ENCODE data around the gene AP1M2. TPM values are rescaled to one million over a fixed set of nuclear protein-coding genes. Genes with fewer than 3 reads are reported as not detected.
A peak's percentile ranks its signal among the peaks of the same experiment; 100 is the strongest.

Gene AP1M2
- total RNA-seq, 2 donors from 2014 or later, result 28.1 to 85.8 TPM

DNA sequence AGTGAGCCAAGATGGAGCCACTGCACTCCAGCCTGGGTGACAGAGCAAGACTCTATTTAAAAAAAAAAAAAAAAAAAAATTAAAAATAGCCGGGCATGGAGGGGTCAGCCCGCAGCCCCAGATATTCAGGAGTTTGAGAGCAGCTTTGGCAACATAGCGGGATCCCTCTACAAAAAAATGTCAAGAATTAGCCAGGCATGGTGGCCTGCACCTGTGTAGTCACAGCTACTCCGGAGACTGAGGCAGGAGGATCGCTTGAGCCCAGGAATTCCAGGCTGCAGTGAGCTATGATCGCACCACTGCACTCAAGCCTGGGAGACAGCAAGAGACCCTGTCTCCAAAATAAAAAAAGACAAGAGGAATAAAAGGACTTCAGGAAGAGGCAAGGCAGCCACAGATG is 716 bp downstream of the AP1M2 start:
- H3K27me3 ChIP-seq (replicated peaks; ENCODE audit: insufficient read depth), result no peaks in the 10 kb centered on the region
- H3K9me3 ChIP-seq, result no peaks in the 10 kb centered on the region
- H3K4me1 ChIP-seq (replicated peaks), result no peaks in the 10 kb centered on the region
- 50% methylated on average over 6 of the region's 6 CpGs for WGBS
- intact Hi-C loops (cut with DNase I), result no loop called here
- peak overlapping the region; percentile 34 to 55 for H3K27ac ChIP-seq
- no peak for DNase-seq (ENCODE audit: low spot score)
- TF ChIP-seq POLR2AphosphoS5 (IDR thresholded peaks at IDR 0.05) (no peak), POLR2A (IDR thresholded peaks at IDR 0.05) (no peak)
- TF ChIP-seq, protein P1, sequence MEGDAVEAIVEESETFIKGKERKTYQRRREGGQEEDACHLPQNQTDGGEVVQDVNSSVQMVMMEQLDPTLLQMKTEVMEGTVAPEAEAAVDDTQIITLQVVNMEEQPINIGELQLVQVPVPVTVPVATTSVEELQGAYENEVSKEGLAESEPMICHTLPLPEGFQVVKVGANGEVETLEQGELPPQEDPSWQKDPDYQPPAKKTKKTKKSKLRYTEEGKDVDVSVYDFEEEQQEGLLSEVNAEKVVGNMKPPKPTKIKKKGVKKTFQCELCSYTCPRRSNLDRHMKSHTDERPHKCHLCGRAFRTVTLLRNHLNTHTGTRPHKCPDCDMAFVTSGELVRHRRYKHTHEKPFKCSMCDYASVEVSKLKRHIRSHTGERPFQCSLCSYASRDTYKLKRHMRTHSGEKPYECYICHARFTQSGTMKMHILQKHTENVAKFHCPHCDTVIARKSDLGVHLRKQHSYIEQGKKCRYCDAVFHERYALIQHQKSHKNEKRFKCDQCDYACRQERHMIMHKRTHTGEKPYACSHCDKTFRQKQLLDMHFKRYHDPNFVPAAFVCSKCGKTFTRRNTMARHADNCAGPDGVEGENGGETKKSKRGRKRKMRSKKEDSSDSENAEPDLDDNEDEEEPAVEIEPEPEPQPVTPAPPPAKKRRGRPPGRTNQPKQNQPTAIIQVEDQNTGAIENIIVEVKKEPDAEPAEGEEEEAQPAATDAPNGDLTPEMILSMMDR (IDR thresholded peaks at IDR 0.05), result no peak
- H3K36me3 ChIP-seq, result no peaks in the 10 kb centered on the region
- peak overlapping the region; percentile 40 to 47 for H3K4me3 ChIP-seq

DNA sequence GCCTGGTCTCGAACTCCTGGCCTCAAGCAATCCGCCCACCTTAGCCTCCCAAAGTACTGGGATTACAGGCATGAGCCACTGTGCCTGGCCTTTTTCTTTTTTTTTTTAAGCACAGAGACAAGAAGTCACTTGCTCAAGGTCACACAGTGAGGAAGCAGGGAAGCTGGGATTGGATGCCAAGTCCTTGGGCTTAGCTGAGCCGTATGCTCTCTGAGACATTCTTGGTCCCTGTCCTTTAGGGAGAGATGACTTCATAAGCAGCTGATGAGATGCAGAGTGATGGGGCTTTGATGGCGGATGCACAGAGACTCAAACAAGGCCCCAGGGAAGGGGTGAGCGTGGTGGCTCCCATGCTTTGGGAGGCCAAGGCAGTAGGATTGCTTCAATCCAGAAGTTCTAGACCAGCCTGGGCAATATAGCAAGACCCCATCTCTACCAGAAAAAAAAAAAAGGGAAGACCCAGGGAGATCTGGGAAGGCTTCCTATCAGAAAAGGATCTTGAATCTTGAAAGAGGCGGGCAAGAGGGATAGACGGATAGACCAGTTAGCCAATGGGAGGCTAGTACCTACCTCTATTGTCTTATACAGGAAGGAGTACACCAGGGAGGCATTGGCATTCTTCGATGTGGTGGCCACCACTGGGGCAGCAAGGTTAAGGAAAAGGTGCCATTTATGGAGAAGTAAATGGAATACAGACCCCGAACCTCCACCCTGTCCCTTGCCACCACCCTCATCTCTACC is 3.9 kb downstream of the AP1M2 start:
- H3K27ac ChIP-seq, result no peak overlapping the region
- TF ChIP-seq POLR2A (IDR thresholded peaks at IDR 0.05) (no peak), POLR2AphosphoS5 (IDR thresholded peaks at IDR 0.05) (no peak)
- TF ChIP-seq, protein P1 (IDR thresholded peaks at IDR 0.05), result no peak
- DNase-seq (ENCODE audit: low spot score), result no peak
- no peaks in the 10 kb centered on the region for H3K36me3 ChIP-seq
- WGBS, result 84% methylated on average over 9 of the region's 9 CpGs
- intact Hi-C loops (cut with DNase I), result no loop called here
- no peaks in the 10 kb centered on the region for H3K4me1 ChIP-seq (replicated peaks)
- H3K4me3 ChIP-seq, result no peak overlapping the region
- H3K27me3 ChIP-seq (replicated peaks; ENCODE audit: insufficient read depth), result no peaks in the 10 kb centered on the region
- no peaks in the 10 kb centered on the region for H3K9me3 ChIP-seq

DNA sequence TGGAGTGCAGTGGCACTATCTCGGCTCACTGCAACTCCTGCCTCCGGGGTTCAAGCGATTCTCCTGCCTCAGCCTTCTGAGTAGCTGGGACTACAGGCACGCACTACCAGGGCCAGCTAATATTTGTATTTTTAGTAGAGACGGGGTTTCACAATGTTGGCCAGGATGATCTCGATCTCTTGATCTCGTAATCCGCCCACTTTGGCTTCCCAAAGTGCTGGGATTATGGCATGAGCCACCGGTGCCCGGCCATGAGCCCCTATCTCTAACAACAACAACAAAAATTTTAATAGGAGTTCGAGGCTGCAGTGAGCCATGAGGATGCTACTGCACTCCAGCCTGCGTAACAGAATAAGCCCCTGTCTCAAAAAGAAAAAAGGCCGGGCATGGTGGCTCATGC is 5.0 kb downstream of the AP1M2 start:
- Histone ChIP-seq H3K36me3 (no peaks in the 10 kb centered on the region), H3K4me1 (replicated peaks) (no peaks in the 10 kb centered on the region), H3K9me3 (no peaks in the 10 kb centered on the region), H3K4me3 (no peak overlapping the region), H3K27ac (no peak overlapping the region), H3K27me3 (replicated peaks; ENCODE audit: insufficient read depth) (no peaks in the 10 kb centered on the region)
- no peak for DNase-seq (ENCODE audit: low spot score)
- TF ChIP-seq POLR2AphosphoS5 (IDR thresholded peaks at IDR 0.05) (no peak), POLR2A (IDR thresholded peaks at IDR 0.05) (no peak)
- TF ChIP-seq, protein P1 (IDR thresholded peaks at IDR 0.05), result no peak
- intact Hi-C loops (cut with DNase I), result no loop called here
- 87% methylated on average over 13 of the region's 13 CpGs for WGBS

DNA sequence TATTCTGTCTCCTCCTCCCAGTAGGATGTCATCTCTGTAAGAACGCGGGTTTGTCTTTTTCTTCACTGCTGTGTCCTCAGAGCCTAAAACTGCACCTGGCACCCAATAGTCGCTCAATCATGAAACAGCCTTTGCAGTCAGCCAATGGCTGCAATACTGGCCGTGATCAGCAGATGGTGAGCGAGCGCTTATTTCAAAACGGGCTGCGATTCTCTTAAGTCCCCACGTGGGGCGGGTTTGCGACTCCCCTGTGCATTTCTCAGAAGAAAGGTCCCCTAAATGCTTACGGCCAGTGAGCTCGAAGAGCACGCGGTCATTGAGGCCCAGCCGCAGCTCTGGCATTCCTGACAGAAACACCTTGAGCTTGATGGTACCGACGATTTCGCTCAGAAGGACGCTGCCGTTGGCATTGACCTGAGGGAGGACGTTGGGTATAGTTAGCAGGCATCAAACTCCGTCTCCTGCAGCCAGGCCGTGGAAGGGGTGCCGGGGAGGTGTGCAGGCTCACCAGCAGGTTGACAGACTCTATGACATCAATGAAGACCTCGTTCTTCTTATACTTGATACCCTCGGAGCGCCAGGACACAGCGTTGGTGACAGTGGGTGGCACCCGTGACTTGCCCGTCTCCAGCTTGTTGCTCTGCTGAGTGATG is 6.0 kb downstream of the AP1M2 start:
- Histone ChIP-seq H3K27me3 (replicated peaks; ENCODE audit: insufficient read depth) (no peaks in the 10 kb centered on the region), H3K36me3 (no peaks in the 10 kb centered on the region), H3K9me3 (no peaks in the 10 kb centered on the region), H3K27ac (no peak overlapping the region), H3K4me3 (no peak overlapping the region), H3K4me1 (replicated peaks) (no peaks in the 10 kb centered on the region)
- peak; percentile 85 for DNase-seq (ENCODE audit: low spot score)
- intact Hi-C loops (cut with DNase I), result loop anchor here (1.0 kb wide), 1 partner anchor 63 kb away; no protein-coding TSS in a partner anchor
- WGBS, result 24% methylated on average over 31 of the region's 31 CpGs
- no peak for TF ChIP-seq POLR2A (IDR thresholded peaks at IDR 0.05)
- TF ChIP-seq, protein P1 (IDR thresholded peaks at IDR 0.05), result peak; percentile 96 to 99 (median 98)
- TF ChIP-seq POLR2AphosphoS5 (IDR thresholded peaks at IDR 0.05), result peak; percentile 77

All from prostate gland (tissue), 2 donors.